ENCODE measurements around the gene ARL14. TPM values are rescaled to one million over a fixed set of nuclear protein-coding genes. Genes with fewer than 3 reads are reported as not detected.

ARL14 gene
- total RNA-seq, 1 donor from 2014 or later: not detected

DNA sequence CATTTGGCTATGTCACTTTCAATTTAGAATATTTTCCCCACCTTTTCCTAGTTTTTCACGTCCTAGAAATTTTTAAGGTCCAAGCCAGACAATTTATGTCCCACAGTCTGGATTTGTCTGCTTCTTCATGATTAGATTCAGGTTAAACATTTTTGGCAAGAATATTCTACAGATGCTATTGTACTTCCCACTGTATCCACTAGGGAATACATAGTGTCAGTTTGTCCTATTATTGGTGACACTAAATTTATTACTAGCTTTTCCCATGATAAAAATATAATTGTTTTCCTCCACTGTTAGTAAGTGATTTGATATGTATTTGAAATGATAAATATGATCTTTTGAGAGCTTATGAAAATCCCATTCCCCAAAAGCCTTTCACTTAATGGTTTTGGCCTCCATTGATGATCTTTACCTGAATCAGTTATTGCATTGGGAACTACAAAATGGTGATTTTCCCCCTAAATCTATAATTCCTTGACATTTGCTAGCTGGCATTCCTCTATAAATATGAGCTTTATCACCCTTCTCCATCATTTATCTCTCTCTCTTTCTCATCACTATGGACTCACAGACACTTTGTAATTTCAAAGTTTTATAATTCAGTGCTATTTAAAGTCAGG, 8.3 kb downstream of the ARL14 start:
- Mint-ChIP-seq H3K4me3 (ENCODE audit: unreplicated experiment) (no peak overlapping the region), H3K4me1 (ENCODE audit: low read depth) (no peaks in the 10 kb centered on the region), H3K27ac (ENCODE audit: unreplicated experiment) (no peak overlapping the region), H3K9me3 (ENCODE audit: low read depth) (no peaks in the 10 kb centered on the region), H3K36me3 (ENCODE audit: low read depth) (no peaks in the 10 kb centered on the region), H3K27me3 (ENCODE audit: low read depth) (no peaks in the 10 kb centered on the region)
- TF ChIP-seq, protein P1, sequence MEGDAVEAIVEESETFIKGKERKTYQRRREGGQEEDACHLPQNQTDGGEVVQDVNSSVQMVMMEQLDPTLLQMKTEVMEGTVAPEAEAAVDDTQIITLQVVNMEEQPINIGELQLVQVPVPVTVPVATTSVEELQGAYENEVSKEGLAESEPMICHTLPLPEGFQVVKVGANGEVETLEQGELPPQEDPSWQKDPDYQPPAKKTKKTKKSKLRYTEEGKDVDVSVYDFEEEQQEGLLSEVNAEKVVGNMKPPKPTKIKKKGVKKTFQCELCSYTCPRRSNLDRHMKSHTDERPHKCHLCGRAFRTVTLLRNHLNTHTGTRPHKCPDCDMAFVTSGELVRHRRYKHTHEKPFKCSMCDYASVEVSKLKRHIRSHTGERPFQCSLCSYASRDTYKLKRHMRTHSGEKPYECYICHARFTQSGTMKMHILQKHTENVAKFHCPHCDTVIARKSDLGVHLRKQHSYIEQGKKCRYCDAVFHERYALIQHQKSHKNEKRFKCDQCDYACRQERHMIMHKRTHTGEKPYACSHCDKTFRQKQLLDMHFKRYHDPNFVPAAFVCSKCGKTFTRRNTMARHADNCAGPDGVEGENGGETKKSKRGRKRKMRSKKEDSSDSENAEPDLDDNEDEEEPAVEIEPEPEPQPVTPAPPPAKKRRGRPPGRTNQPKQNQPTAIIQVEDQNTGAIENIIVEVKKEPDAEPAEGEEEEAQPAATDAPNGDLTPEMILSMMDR (IDR thresholded peaks at IDR 0.05): peak; percentile 57
- DNase-seq (ENCODE audit: low spot score): no peak

DNA sequence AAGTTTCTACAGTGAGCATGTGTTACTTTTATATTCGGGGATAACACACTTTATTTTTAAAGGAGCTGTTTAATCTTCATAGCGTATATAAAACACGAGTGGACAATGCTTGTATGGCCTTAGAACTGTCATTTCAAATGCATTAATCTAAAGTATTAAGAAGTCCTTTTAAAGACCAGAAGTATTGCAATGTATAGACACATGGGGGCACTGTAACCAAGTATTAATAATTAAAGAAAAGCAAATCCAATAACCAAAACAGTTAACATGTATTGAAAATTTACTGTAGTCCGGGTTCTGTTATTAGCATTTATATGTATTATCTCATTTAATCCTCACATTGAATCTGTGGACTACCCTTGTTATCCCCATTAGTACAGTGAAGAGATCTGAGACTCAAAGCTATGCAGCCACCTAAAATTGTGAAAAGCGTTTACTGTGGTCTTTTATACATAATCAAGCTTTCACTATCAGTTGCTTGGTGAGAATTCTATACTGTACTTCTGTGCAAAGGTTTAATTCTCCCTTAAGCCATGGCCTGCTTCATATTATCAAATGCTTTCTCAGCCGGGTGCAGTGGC, 10.1 kb downstream of the ARL14 start:
- Mint-ChIP-seq H3K27ac (ENCODE audit: unreplicated experiment) (no peak overlapping the region), H3K4me3 (ENCODE audit: unreplicated experiment) (no peak overlapping the region), H3K4me1 (ENCODE audit: low read depth) (no peaks in the 10 kb centered on the region), H3K27me3 (ENCODE audit: low read depth) (no peaks in the 10 kb centered on the region), H3K36me3 (ENCODE audit: low read depth) (no peaks in the 10 kb centered on the region), H3K9me3 (ENCODE audit: low read depth) (no peaks in the 10 kb centered on the region)
- DNase-seq (ENCODE audit: low spot score): no peak
- TF ChIP-seq, protein P1 (IDR thresholded peaks at IDR 0.05): peak; percentile 83

- Mint-ChIP-seq H3K27ac (ENCODE audit: unreplicated experiment) (no peak overlapping the region), H3K4me1 (ENCODE audit: low read depth) (peaks cover 4% of the 10 kb centered on the region), H3K36me3 (ENCODE audit: low read depth) (no peaks in the 10 kb centered on the region), H3K27me3 (ENCODE audit: low read depth) (no peaks in the 10 kb centered on the region), H3K4me3 (ENCODE audit: unreplicated experiment) (no peak overlapping the region), H3K9me3 (ENCODE audit: low read depth) (no peaks in the 10 kb centered on the region)
- DNase-seq (ENCODE audit: low spot score): no peak
- TF ChIP-seq, protein P1 (IDR thresholded peaks at IDR 0.05): no peak
These were observed 14.2 kb downstream of the ARL14 start for GRCh38 chr3:160691151-160691550.

- H3K9me3 Mint-ChIP-seq (ENCODE audit: low read depth): no peaks in the 10 kb centered on the region
- TF ChIP-seq, protein P1 (IDR thresholded peaks at IDR 0.05): no peak
- no peak overlapping the region for H3K27ac Mint-ChIP-seq (ENCODE audit: unreplicated experiment)
These were observed 15.0 kb downstream of the ARL14 start for GRCh38 chr3:160691962-160692361.

DNA sequence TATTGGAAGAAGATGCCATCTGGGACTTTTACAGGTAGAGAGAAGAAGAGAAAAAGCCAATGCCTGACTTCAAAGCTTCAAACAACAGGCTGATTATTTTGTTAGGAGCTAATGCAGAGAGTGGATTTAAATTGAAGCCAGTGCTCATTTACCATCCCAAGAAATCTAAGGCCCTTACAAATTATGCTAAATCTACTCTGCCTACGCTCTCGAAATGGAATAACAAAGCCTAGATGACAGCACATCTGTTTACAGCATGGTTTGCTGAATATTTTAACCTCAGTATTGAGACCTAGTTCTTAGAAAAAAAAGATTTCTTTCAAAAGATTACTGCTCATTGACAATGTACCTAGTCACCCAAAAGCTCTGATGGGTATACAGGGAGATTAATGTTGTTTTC, 16.2 kb downstream of the ARL14 start:
- no peak for DNase-seq (ENCODE audit: low spot score)
- no peaks in the 10 kb centered on the region for H3K27me3 Mint-ChIP-seq (ENCODE audit: low read depth)
- no peaks in the 10 kb centered on the region for H3K36me3 Mint-ChIP-seq (ENCODE audit: low read depth)
- no peak overlapping the region for H3K4me3 Mint-ChIP-seq (ENCODE audit: unreplicated experiment)
- peaks cover 16% of the 10 kb centered on the region for H3K4me1 Mint-ChIP-seq (ENCODE audit: low read depth)
- no peak overlapping the region for H3K27ac Mint-ChIP-seq (ENCODE audit: unreplicated experiment)
- TF ChIP-seq, protein P1 (IDR thresholded peaks at IDR 0.05): no peak
- no peaks in the 10 kb centered on the region for H3K9me3 Mint-ChIP-seq (ENCODE audit: low read depth)

More at GRCh38 chr3:160691962-160692361, 15.0 kb downstream of the ARL14 start:
- DNase-seq (ENCODE audit: low spot score): no peak
- Mint-ChIP-seq H3K4me1 (ENCODE audit: low read depth) (peaks cover 8% of the 10 kb centered on the region), H3K4me3 (ENCODE audit: unreplicated experiment) (no peak overlapping the region), H3K36me3 (ENCODE audit: low read depth) (no peaks in the 10 kb centered on the region), H3K27me3 (ENCODE audit: low read depth) (no peaks in the 10 kb centered on the region)

Measured in chondrocyte (in vitro differentiated cells).